CD4-positive, alpha-beta memory T cell (primary cell): Measurements from ENCODE around the gene CXorf38. TPM values are rescaled to one million over a fixed set of nuclear protein-coding genes. Genes with fewer than 3 reads are reported as not detected.

Source experiments
- CTCF ChIA-PET: fragments of 350-600 bp; sonication (Branson Sonifier 250); formaldehyde crosslinking; loops from one replicate; lab custom pipeline; 2021; ENCODE audit warnings: inconsistent platforms; ENCODE audit not compliant: partially characterized antibody; lab: Charles Lee
- POLR2A ChIA-PET: fragments of 350-600 bp; sonication (Branson Sonifier 250); formaldehyde crosslinking; loops from one replicate; lab custom pipeline; 2021; ENCODE audit not compliant: partially characterized antibody; lab: Charles Lee
- DNase-seq, 5 donors: peaks; one replicate each; pipeline versions ENCODE4 v3.0.0 to v3.0.0-alpha.2; 2020 to 2022; ENCODE audit warnings: mixed read lengths in 1 of 5
- H3K27ac ChIP-seq: one replicate; pipeline ENCODE4 v1.7.0; 2013; ENCODE audit warnings: low read depth, low read length
- H3K27me3 ChIP-seq: 2 replicates; pipeline ENCODE4 v1.7.0; 2013; ENCODE audit warnings: mild to moderate bottlenecking, low read length, moderate library complexity; ENCODE audit not compliant: insufficient read depth
- H3K36me3 ChIP-seq: 2 replicates; pipeline ENCODE4 v1.7.0; 2013; ENCODE audit warnings: mild to moderate bottlenecking, low read length, moderate library complexity; ENCODE audit not compliant: insufficient read depth
- H3K4me1 ChIP-seq: 2 replicates; pipeline ENCODE4 v1.7.0; 2013; ENCODE audit warnings: mild to moderate bottlenecking, low read length, moderate library complexity; ENCODE audit not compliant: insufficient read depth
- H3K4me3 ChIP-seq, 2 donors: one replicate each; pipeline ENCODE4 v1.7.0; 2013; ENCODE audit warnings: low read length in 2 of 2, mild to moderate bottlenecking in 1 of 2
- H3K9me3 ChIP-seq, 2 donors: one replicate each; pipeline ENCODE4 v1.7.0; 2013; ENCODE audit warnings: low read length in 2 of 2, control low read depth in 1 of 2; ENCODE audit not compliant: control insufficient read depth in 1 of 2
- H3K27ac Mint-ChIP-seq, 7 donors: one replicate each; pipeline ENCODE4 v1.8.0; 2020 to 2021; ENCODE audit warnings: mixed read lengths in 7 of 7, mild to moderate bottlenecking in 6 of 7, inconsistent platforms in 3 of 7, moderate library complexity in 3 of 7
- H3K27me3 Mint-ChIP-seq, 2 donors: one replicate each; pipeline ENCODE4 v1.8.0; 2020 to 2021; ENCODE audit warnings: mixed read lengths in 2 of 2
- H3K36me3 Mint-ChIP-seq, 2 donors: one replicate each; pipeline ENCODE4 v1.8.0; 2020 to 2021; ENCODE audit warnings: mixed read lengths in 2 of 2, inconsistent platforms in 1 of 2, mild to moderate bottlenecking in 1 of 2
- H3K4me1 Mint-ChIP-seq, 4 donors: one replicate each; pipeline ENCODE4 v1.8.0; 2020 to 2021; ENCODE audit warnings: mixed read lengths in 4 of 4, mild to moderate bottlenecking in 1 of 4
- H3K4me3 Mint-ChIP-seq, 8 donors: one replicate each; pipeline ENCODE4 v1.8.0; 2020 to 2021; ENCODE audit warnings: mixed read lengths in 8 of 8, mild to moderate bottlenecking in 7 of 8, moderate library complexity in 6 of 8, inconsistent platforms in 3 of 8
- H3K9me3 Mint-ChIP-seq, 8 donors: one replicate each; pipeline ENCODE4 v1.8.0; 2020 to 2021; ENCODE audit warnings: mixed read lengths in 8 of 8, mild to moderate bottlenecking in 5 of 8, inconsistent platforms in 3 of 8, moderate library complexity in 1 of 8
- intact Hi-C: fragments of 100-400 bp; cut with micrococcal nuclease; formaldehyde crosslinking; loops from one replicate; pipeline ENCODE4 v1.15.1; 2023
- polyA plus RNA-seq, 2 donors: library from polyadenylated mRNA; unstranded; fragments of 300-500 nt; fragmentation: Illumina TruSeq; gene quantifications; one replicate each; pipeline ENCODE4 v1.2.3, GENCODE V29; 2021
- total RNA-seq, 2 experiments: library from RNA; stranded (reverse); gene quantifications; one replicate each; pipeline ENCODE4 v1.2.3, GENCODE V29; 2021

Gene CXorf38
- total and polyA plus RNA-seq, 4 experiments from 2014 or later: 25.7 to 38.7 (median 27.0) TPM

DNA sequence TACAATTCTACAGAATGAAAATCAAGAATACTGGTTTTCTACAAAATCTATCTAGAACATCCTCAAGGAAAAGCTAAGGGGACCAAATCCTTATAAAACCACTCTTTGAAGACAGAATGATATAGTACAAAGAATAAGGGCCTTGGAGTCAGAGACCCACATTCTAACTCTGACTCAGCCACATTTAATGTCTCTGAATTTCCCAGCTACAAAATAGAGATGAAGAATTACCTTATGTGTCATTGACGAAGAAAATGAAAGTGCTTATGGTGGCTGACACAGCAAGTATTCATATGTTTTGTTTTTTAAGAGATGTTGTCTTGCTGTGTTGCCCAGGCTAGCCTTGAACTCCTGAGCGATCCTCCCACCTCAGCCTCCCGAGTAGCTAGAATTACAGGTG is 35.9 kb upstream of the CXorf38 start:
- Mint-ChIP-seq H3K4me3 (no peak overlapping the region), H3K9me3 (no peaks in the 10 kb centered on the region), H3K27ac (peak overlapping the region in 2 of 7 donors; percentile 19 to 28), H3K4me1 (peaks cover 6 to 10% (median 8%) of the 10 kb centered on the region in 4 donors), H3K36me3 (peaks cover 40 to 59% of the 10 kb centered on the region in 2 donors), H3K27me3 (no peaks in the 10 kb centered on the region)
- ChIA-PET CTCF (interaction anchor here (1.3 to 1.5 kb wide), 3 partner anchors 12 to 497 kb away, joined by 3 to 4 read pairs (median 3); no protein-coding TSS in a partner anchor), POLR2A (interaction anchor here (0.5 kb wide), 1 partner anchor 406 kb away, joined by 3 read pairs; no protein-coding TSS in a partner anchor)
- Histone ChIP-seq H3K4me1 (peaks cover 5% of the 10 kb centered on the region), H3K36me3 (peaks cover 20% of the 10 kb centered on the region), H3K9me3 (no peaks in the 10 kb centered on the region), H3K27me3 (no peaks in the 10 kb centered on the region), H3K4me3 (no peak overlapping the region), H3K27ac (no peak overlapping the region)
- intact Hi-C loops: no loop called here
- no peak for DNase-seq

DNA sequence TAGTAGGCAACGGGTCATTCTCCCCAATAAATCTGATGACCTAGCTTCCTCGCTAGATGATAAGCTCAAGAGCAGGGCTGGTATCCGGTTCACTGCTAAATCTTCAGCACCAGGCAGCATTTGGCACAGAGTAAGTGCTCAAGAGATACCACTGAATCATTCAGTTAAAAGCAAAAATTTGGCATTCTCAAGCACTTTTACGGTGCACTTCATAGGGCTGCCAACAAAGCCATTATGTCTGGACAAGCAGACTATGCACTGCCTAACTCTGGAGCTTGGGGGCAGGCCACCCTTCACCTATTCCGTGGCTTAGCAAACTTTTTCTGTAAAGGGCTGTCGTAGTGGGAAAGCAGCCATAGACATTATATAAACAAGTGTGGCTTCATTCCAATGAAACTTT is 23.8 kb upstream of the CXorf38 start:
- peaks cover 8% of the 10 kb centered on the region for H3K36me3 ChIP-seq
- ChIA-PET CTCF (no interaction called here), POLR2A (no interaction called here)

DNA sequence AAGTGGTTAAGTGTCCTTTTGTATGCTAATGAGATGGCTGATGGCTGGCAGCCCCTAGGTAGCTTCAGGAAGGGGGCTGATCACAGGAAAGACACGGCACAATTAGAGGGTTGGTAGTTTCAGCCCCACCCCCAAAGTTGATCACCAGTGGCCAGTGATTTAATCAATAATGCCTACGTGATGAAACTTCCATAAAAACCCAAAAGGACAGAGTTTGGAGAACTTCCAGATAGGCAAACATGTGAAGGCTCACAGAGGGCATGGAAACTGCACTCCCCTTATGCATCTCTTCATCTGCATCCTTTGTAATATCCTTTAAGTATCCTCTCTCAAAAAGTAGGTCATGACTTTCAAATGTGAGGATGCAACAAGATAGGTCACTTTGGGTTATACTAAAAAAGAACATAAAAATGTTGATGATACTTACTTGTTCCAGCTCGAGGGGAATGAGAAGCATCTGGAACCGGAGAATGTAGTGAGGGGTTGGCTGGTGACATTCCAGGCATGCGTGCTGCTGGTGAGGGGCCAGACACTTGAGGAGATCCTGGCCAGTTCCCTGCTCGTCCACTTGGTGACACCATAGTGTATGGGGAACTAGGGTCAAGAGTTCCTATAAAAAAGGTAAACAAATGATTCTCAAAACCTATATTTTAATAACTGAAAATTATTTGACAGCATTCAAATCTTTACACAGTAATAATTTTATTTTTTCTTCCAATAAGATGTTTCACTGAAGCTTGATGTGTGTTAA is 16.7 kb upstream of the CXorf38 start:
- H3K4me1 ChIP-seq: peaks cover 11% of the 10 kb centered on the region
- Mint-ChIP-seq H3K27me3 (no peaks in the 10 kb centered on the region), H3K4me1 (peaks cover 2 to 12% (median 5%) of the 10 kb centered on the region in 4 donors), H3K27ac (peak overlapping the region in 4 of 7 donors; percentile 0 to 82 (median 46)), H3K36me3 (peaks cover 57% of the 10 kb centered on the region in 2 donors), H3K9me3 (no peaks in the 10 kb centered on the region), H3K4me3 (no peak overlapping the region)
- no peaks in the 10 kb centered on the region for H3K27me3 ChIP-seq
- intact Hi-C loops: no loop called here
- no peak overlapping the region for H3K27ac ChIP-seq
- CTCF ChIA-PET: interaction anchor here (1.0 to 2.7 kb wide), 3 partner anchors 11 to 120 kb away, joined by 3 to 11 read pairs (median 4); no protein-coding TSS in a partner anchor
- DNase-seq: no peak
- H3K36me3 ChIP-seq: peaks cover 18% of the 10 kb centered on the region
- no peak overlapping the region for H3K4me3 ChIP-seq
- H3K9me3 ChIP-seq: no peaks in the 10 kb centered on the region
- POLR2A ChIA-PET: no interaction called here

More for the DNA sequence above, 23.8 kb upstream of the CXorf38 start:
- H3K27me3 ChIP-seq: no peaks in the 10 kb centered on the region
- H3K27me3 Mint-ChIP-seq: no peaks in the 10 kb centered on the region
- H3K36me3 Mint-ChIP-seq: peaks cover 55 to 60% of the 10 kb centered on the region in 2 donors
- no peak overlapping the region for H3K27ac Mint-ChIP-seq
- no peaks in the 10 kb centered on the region for H3K9me3 Mint-ChIP-seq
- no peak for DNase-seq
- H3K4me1 ChIP-seq: no peaks in the 10 kb centered on the region
- H3K4me3 ChIP-seq: no peak overlapping the region
- intact Hi-C loops: no loop called here
- H3K4me1 Mint-ChIP-seq: no peaks in the 10 kb centered on the region
- no peaks in the 10 kb centered on the region for H3K9me3 ChIP-seq
- no peak overlapping the region for H3K27ac ChIP-seq
- H3K4me3 Mint-ChIP-seq: no peak overlapping the region

DNA sequence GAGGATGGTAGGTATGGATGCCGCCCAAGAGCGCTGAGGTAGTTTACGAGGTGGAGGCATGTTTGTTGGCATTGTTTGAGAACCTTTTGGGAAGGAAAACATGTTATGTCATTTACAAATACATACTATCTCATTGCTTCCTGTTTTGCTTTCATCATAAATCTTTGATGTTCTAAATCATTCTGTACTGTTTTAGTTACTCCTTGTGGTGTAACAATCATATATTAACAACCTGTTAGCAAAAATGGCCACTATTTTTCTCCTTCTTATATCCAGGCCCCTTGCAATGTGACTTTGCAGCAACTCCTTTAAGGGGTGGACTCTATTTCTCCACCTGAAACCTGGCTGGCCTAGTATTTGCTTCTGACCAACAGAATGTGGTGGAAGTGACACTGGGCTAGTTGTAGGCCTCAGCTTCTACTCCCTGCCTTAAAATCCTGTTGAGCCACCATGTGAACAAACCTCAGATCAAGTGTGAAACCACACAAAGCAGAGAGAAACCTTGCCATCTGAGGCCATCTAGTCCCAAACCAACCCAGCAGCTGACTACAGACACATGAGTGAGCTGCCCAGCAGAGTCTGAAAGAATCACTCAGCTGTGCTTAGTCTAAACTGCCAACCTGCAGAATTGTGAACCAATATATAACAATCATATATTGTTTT is 15.8 kb upstream of the CXorf38 start:
- Histone ChIP-seq H3K27ac (no peak overlapping the region), H3K36me3 (peaks cover 18% of the 10 kb centered on the region)

DNA sequence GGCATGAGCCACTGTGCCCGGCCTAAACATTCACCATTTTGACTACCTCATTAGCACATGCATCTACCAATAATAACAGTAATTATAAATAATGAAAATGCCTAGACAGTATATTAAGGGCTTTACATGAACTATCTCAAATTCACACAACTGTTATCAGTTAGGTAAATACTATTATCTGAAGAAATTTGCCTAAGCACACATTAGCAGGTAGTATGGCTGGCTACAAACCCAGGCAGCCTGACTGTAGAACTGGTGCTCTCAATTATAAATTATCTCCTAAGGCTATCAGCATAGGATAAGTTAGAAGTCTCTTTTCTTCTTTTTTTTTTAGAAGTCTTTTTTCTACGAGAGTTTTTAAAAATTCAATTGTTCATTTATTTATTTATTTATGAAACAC is 14.1 kb upstream of the CXorf38 start:
- Mint-ChIP-seq H3K4me1 (peaks cover 2 to 12% (median 5%) of the 10 kb centered on the region in 4 donors), H3K4me3 (no peak overlapping the region), H3K36me3 (peaks cover 44 to 49% of the 10 kb centered on the region in 2 donors), H3K27me3 (no peaks in the 10 kb centered on the region), H3K9me3 (no peaks in the 10 kb centered on the region), H3K27ac (no peak overlapping the region)
- ChIA-PET CTCF (interaction anchor here (1.6 to 1.8 kb wide), 2 partner anchors 10 to 133 kb away, joined by 5 read pairs; no protein-coding TSS in a partner anchor), POLR2A (no interaction called here)
- intact Hi-C loops: no loop called here
- H3K36me3 ChIP-seq: peaks cover 18% of the 10 kb centered on the region
- peaks cover 11% of the 10 kb centered on the region for H3K4me1 ChIP-seq
- H3K9me3 ChIP-seq: no peaks in the 10 kb centered on the region
- no peak overlapping the region for H3K27ac ChIP-seq
- H3K27me3 ChIP-seq: no peaks in the 10 kb centered on the region
- H3K4me3 ChIP-seq: no peak overlapping the region
- no peak for DNase-seq

More for the DNA sequence above, 15.8 kb upstream of the CXorf38 start:
- H3K27me3 Mint-ChIP-seq: no peaks in the 10 kb centered on the region
- no peaks in the 10 kb centered on the region for H3K9me3 Mint-ChIP-seq
- ChIA-PET CTCF (interaction anchor here (0.6 to 2.7 kb wide), 5 partner anchors 10 to 881 kb away, joined by 3 to 11 read pairs (median 5); no protein-coding TSS in a partner anchor), POLR2A (no interaction called here)
- peak overlapping the region in 6 of 7 donors; percentile 31 to 86 (median 56) for H3K27ac Mint-ChIP-seq
- H3K4me1 Mint-ChIP-seq: peaks cover 2 to 12% (median 5%) of the 10 kb centered on the region in 4 donors
- H3K4me1 ChIP-seq: peaks cover 11% of the 10 kb centered on the region
- H3K27me3 ChIP-seq: no peaks in the 10 kb centered on the region
- intact Hi-C loops: no loop called here
- H3K4me3 ChIP-seq: no peak overlapping the region
- peak in 1 of 5 donors; percentile 10 for DNase-seq
- no peaks in the 10 kb centered on the region for H3K9me3 ChIP-seq
- H3K4me3 Mint-ChIP-seq: no peak overlapping the region
- H3K36me3 Mint-ChIP-seq: peaks cover 50 to 57% of the 10 kb centered on the region in 2 donors

DNA sequence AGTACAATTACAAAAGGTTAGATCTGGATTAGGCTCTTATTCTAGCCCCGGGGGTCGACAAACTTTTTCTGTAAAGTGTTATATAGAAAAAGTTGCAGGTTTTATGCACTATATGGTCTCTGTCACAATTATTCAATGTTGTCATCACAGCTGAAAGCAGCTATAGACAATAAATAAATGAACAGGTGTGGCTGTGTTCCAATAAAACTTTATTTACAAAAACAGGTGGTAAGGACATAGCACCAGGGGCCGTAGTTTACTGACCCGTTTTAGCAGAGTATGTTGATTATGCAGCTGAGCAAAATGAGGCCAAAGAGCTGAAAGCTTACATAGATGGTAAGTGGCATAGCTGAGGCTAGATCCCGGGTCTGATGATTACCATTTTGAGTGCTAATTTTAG is 13.0 kb upstream of the CXorf38 start:
- Mint-ChIP-seq H3K36me3 (peaks cover 40% of the 10 kb centered on the region in 2 donors), H3K27ac (no peak overlapping the region), H3K27me3 (no peaks in the 10 kb centered on the region), H3K4me3 (no peak overlapping the region), H3K4me1 (peaks cover 2 to 12% (median 5%) of the 10 kb centered on the region in 4 donors), H3K9me3 (no peaks in the 10 kb centered on the region)
- no peak for DNase-seq
- Histone ChIP-seq H3K9me3 (no peaks in the 10 kb centered on the region), H3K36me3 (peaks cover 18% of the 10 kb centered on the region), H3K27ac (no peak overlapping the region), H3K4me1 (peaks cover 11% of the 10 kb centered on the region), H3K27me3 (no peaks in the 10 kb centered on the region), H3K4me3 (no peak overlapping the region)
- intact Hi-C loops: no loop called here
- ChIA-PET CTCF (no interaction called here), POLR2A (no interaction called here)

DNA sequence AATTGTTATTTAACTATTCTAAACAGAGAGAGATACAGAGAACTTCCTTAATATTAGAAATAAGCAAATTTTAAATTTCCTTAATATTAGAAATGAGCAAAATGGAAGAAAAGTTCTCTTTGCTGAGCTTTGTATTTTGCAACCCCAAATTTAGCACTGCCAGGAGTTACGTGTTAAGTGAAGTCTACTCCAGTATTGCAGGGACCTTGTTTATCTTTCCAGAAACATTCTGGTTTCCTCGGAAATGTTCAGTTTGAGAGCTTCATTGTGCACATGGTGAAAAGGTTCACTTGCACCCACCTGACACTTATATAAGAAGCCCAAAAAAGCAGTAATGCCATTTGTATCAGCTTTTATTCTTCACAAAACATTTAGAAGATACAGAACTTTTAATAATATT is 6.2 kb upstream of the CXorf38 start:
- Histone ChIP-seq H3K9me3 (no peaks in the 10 kb centered on the region), H3K27me3 (no peaks in the 10 kb centered on the region), H3K4me3 (no peak overlapping the region), H3K36me3 (peaks cover 4% of the 10 kb centered on the region), H3K4me1 (no peaks in the 10 kb centered on the region), H3K27ac (no peak overlapping the region)
- Mint-ChIP-seq H3K4me1 (peaks cover 0 to 7% (median 2%) of the 10 kb centered on the region in 4 donors), H3K4me3 (no peak overlapping the region), H3K36me3 (peaks cover 17 to 30% of the 10 kb centered on the region in 2 donors), H3K9me3 (no peaks in the 10 kb centered on the region), H3K27me3 (no peaks in the 10 kb centered on the region), H3K27ac (peak overlapping the region in 2 of 7 donors; percentile 17 to 41)
- ChIA-PET CTCF (interaction anchor here (1.1 to 4.7 kb wide), 3 partner anchors 10 to 141 kb away, joined by 3 to 88 read pairs (median 26); no protein-coding TSS in a partner anchor), POLR2A (no interaction called here)
- intact Hi-C loops: loop anchor here (5.0 kb wide), 2 partner anchors 224 to 464 kb away; no protein-coding TSS in a partner anchor
- DNase-seq: no peak
